Skin epidermis (tissue), 12 donors: ENCODE data around the gene RNU6-9.
"Not testable (repeated sequence)": the region's sequence is repeated elsewhere in the genome, so short reads cannot be mapped to it uniquely, and the experiment has no call there.

Experiments used
- H3K27ac ChIP-seq, 21 experiments: fragments of 200-600 bp; sonication (generic) in 11 of 21; one replicate each; pipeline ENCODE4 v1.5.0; 2020; ENCODE audit warnings: mild to moderate bottlenecking in 3 of 21, inconsistent platforms in 2 of 21, moderate library complexity in 2 of 21
- H3K4me3 ChIP-seq, 7 experiments: fragments of 200-600 bp; sonication (generic) in 2 of 7; one replicate each; pipeline ENCODE4 v1.5.0; 2020; ENCODE audit warnings: inconsistent platforms in 2 of 7, mild to moderate bottlenecking in 2 of 7, moderate library complexity in 1 of 7

The RNU6-9 gene

GRCh38 chr19:873084-873483 lies 20.2 kb upstream of the RNU6-9 start:
- Histone ChIP-seq H3K4me3 (no peak overlapping the region), H3K27ac (peak overlapping the region in 5 of 21 experiments; percentile 17 to 85 (median 55))

GRCh38 chr19:873561-874041 lies 19.7 kb upstream of the RNU6-9 start:
- peak overlapping the region in 5 of 21 experiments; percentile 7 to 55 (median 22) for H3K27ac ChIP-seq

GRCh38 chr19:875265-875879 lies 17.9 kb upstream of the RNU6-9 start:
- Histone ChIP-seq H3K27ac (no peak overlapping the region), H3K4me3 (no peak overlapping the region)

More at GRCh38 chr19:873561-874041, 19.7 kb upstream of the RNU6-9 start:
- H3K4me3 ChIP-seq: no peak overlapping the region

- Histone ChIP-seq H3K4me3 (no peak overlapping the region), H3K27ac (no peak overlapping the region)
Measured at GRCh38 chr19:876089-876488, 17.2 kb upstream of the RNU6-9 start.

GRCh38 chr19:876780-877314 lies 16.4 kb upstream of the RNU6-9 start:
- no peak overlapping the region for H3K4me3 ChIP-seq
- no peak overlapping the region for H3K27ac ChIP-seq

- H3K4me3 ChIP-seq: not testable (repeated sequence)
Measured at GRCh38 chr19:877992-878660, 15.2 kb upstream of the RNU6-9 start.

GRCh38 chr19:878751-879561 lies 14.3 kb upstream of the RNU6-9 start:
- H3K4me3 ChIP-seq, H3K27ac ChIP-seq: not testable (repeated sequence)

More at GRCh38 chr19:877992-878660, 15.2 kb upstream of the RNU6-9 start:
- not testable (repeated sequence) for H3K27ac ChIP-seq

GRCh38 chr19:879711-880438 lies 13.4 kb upstream of the RNU6-9 start:
- H3K27ac ChIP-seq: no peak overlapping the region

GRCh38 chr19:881385-882071 lies 11.8 kb upstream of the RNU6-9 start:
- Histone ChIP-seq H3K27ac (no peak overlapping the region), H3K4me3 (no peak overlapping the region)

More at GRCh38 chr19:879711-880438, 13.4 kb upstream of the RNU6-9 start:
- H3K4me3 ChIP-seq: no peak overlapping the region

GRCh38 chr19:882871-883497 lies 10.3 kb upstream of the RNU6-9 start:
- Histone ChIP-seq H3K4me3 (no peak overlapping the region), H3K27ac (no peak overlapping the region)

- H3K4me3 ChIP-seq: no peak overlapping the region
- H3K27ac ChIP-seq: no peak overlapping the region
Measured at GRCh38 chr19:883661-884211, 9.5 kb upstream of the RNU6-9 start.

- no peak overlapping the region for H3K27ac ChIP-seq
Measured at GRCh38 chr19:884420-885211, 8.7 kb upstream of the RNU6-9 start.

GRCh38 chr19:885536-886224 lies 7.6 kb upstream of the RNU6-9 start:
- no peak overlapping the region for H3K27ac ChIP-seq
- no peak overlapping the region for H3K4me3 ChIP-seq

More at GRCh38 chr19:884420-885211, 8.7 kb upstream of the RNU6-9 start:
- no peak overlapping the region for H3K4me3 ChIP-seq

GRCh38 chr19:887072-887471 lies 6.2 kb upstream of the RNU6-9 start:
- Histone ChIP-seq H3K27ac (no peak overlapping the region), H3K4me3 (no peak overlapping the region)

GRCh38 chr19:887599-887998 lies 5.7 kb upstream of the RNU6-9 start:
- Histone ChIP-seq H3K27ac (peak overlapping the region in 4 of 21 experiments; percentile 17 to 66 (median 20)), H3K4me3 (no peak overlapping the region)

- Histone ChIP-seq H3K4me3 (no peak overlapping the region), H3K27ac (peak overlapping the region in 5 of 21 experiments; percentile 17 to 66 (median 34))
Measured at GRCh38 chr19:888581-889385, 4.5 kb upstream of the RNU6-9 start.
